Measurements from ENCODE around the gene LRRC8E. TPM values are rescaled to one million over a fixed set of nuclear protein-coding genes. Genes with fewer than 3 reads are reported as not detected.

The LRRC8E gene
- total and polyA plus RNA-seq, 4 donors, result 1.8 to 3.3 (median 2.4) TPM; not detected in 1

GRCh38 chr19:7907122-7907521 lies 18.8 kb downstream of the LRRC8E start:
- no peak overlapping the region for H3K4me3 ChIP-seq (ENCODE audit: low read depth in 1 of 3, low read length in 3 of 3)
- no peak for DNase-seq (ENCODE audit: low spot score)
- H3K4me1 ChIP-seq (ENCODE audit: control insufficient read depth in 4 of 4, insufficient read depth in 4 of 4, low read length in 3 of 4), result peaks cover 8 to 33% (median 17%) of the 10 kb centered on the region in 4 donors
- no peaks in the 10 kb centered on the region for H3K9me3 ChIP-seq (ENCODE audit: control insufficient read depth in 4 of 4, low read length in 3 of 4)
- TF ChIP-seq HNF4G (IDR thresholded peaks at IDR 0.05), result no peak
- no peak for TF ChIP-seq CTCF (IDR thresholded peaks at IDR 0.05; ENCODE audit: low read depth, low read length, missing input control)
- TF ChIP-seq HNF4A (conservative IDR thresholded peaks at IDR 0.05), result no peak
- no peak for TF ChIP-seq ZBTB33 (IDR thresholded peaks at IDR 0.05)
- TF ChIP-seq FOXA2 (IDR thresholded peaks at IDR 0.05), result no peak
- no peak for TF ChIP-seq MAX (IDR thresholded peaks at IDR 0.05)
- no peak for TF ChIP-seq SP1 (IDR thresholded peaks at IDR 0.05)
- H3K27me3 ChIP-seq (ENCODE audit: control insufficient read depth in 4 of 4, insufficient read depth in 4 of 4, low read length in 3 of 4), result no peaks in the 10 kb centered on the region
- no peak overlapping the region for H3K9ac ChIP-seq (ENCODE audit: low read depth in 1 of 2, low read length in 2 of 2)
- no peak overlapping the region for H3K27ac ChIP-seq (ENCODE audit: low read depth in 1 of 2, low read length in 2 of 2)
- 95% methylated on average over 19 of the region's 19 CpGs for WGBS
- H3K36me3 ChIP-seq (ENCODE audit: control insufficient read depth in 4 of 4, insufficient read depth in 3 of 4, low read depth in 1 of 4, low read length in 3 of 4), result peaks cover 0 to 22% (median 11%) of the 10 kb centered on the region in 4 donors

- Histone ChIP-seq H3K36me3 (ENCODE audit: control insufficient read depth in 4 of 4, insufficient read depth in 3 of 4, low read depth in 1 of 4, low read length in 3 of 4) (peaks cover 0 to 24% (median 12%) of the 10 kb centered on the region in 4 donors), H3K4me1 (ENCODE audit: control insufficient read depth in 4 of 4, insufficient read depth in 4 of 4, low read length in 3 of 4) (peaks cover 8 to 32% (median 16%) of the 10 kb centered on the region in 4 donors), H3K27ac (ENCODE audit: low read depth in 1 of 2, low read length in 2 of 2) (no peak overlapping the region), H3K4me3 (ENCODE audit: low read depth in 1 of 3, low read length in 3 of 3) (no peak overlapping the region), H3K27me3 (ENCODE audit: control insufficient read depth in 4 of 4, insufficient read depth in 4 of 4, low read length in 3 of 4) (no peaks in the 10 kb centered on the region), H3K9me3 (ENCODE audit: control insufficient read depth in 4 of 4, low read length in 3 of 4) (no peaks in the 10 kb centered on the region), H3K9ac (ENCODE audit: low read depth in 1 of 2, low read length in 2 of 2) (no peak overlapping the region)
- TF ChIP-seq JUND (IDR thresholded peaks at IDR 0.05), result no peak
- TF ChIP-seq CTCF (IDR thresholded peaks at IDR 0.05; ENCODE audit: low read depth, low read length, missing input control), result no peak
- no peak for TF ChIP-seq TAF1 (conservative IDR thresholded peaks at IDR 0.05)
- no peak for TF ChIP-seq FOXA1 (IDR thresholded peaks at IDR 0.05)
- DNase-seq (ENCODE audit: low spot score), result no peak
- 94% methylated on average over 11 of the region's 11 CpGs for WGBS
These were observed 19.2 kb downstream of the LRRC8E start for GRCh38 chr19:7907544-7907943.

- WGBS, result 85% methylated on average over 14 of the region's 14 CpGs
- Histone ChIP-seq H3K9ac (ENCODE audit: low read depth in 1 of 2, low read length in 2 of 2) (no peak overlapping the region), H3K27me3 (ENCODE audit: control insufficient read depth in 4 of 4, insufficient read depth in 4 of 4, low read length in 3 of 4) (no peaks in the 10 kb centered on the region), H3K4me1 (ENCODE audit: control insufficient read depth in 4 of 4, insufficient read depth in 4 of 4, low read length in 3 of 4) (peaks cover 7 to 29% (median 13%) of the 10 kb centered on the region in 4 donors), H3K36me3 (ENCODE audit: control insufficient read depth in 4 of 4, insufficient read depth in 3 of 4, low read depth in 1 of 4, low read length in 3 of 4) (peaks cover 0 to 27% (median 12%) of the 10 kb centered on the region in 4 donors), H3K9me3 (ENCODE audit: control insufficient read depth in 4 of 4, low read length in 3 of 4) (no peaks in the 10 kb centered on the region), H3K4me3 (ENCODE audit: low read depth in 1 of 3, low read length in 3 of 3) (no peak overlapping the region), H3K27ac (ENCODE audit: low read depth in 1 of 2, low read length in 2 of 2) (no peak overlapping the region)
- DNase-seq (ENCODE audit: low spot score), result no peak
- TF ChIP-seq ZBTB33 (IDR thresholded peaks at IDR 0.05) (no peak), TAF1 (conservative IDR thresholded peaks at IDR 0.05) (no peak), NR2F2 (IDR thresholded peaks at IDR 0.05) (no peak), HNF4G (IDR thresholded peaks at IDR 0.05) (no peak), GABPA (IDR thresholded peaks at IDR 0.05 in 1 of 2, conservative IDR thresholded peaks at IDR 0.05 in 1 of 2) (no peak), RAD21 (IDR thresholded peaks at IDR 0.05) (no peak), RXRA (IDR thresholded peaks at IDR 0.05) (no peak), REST (IDR thresholded peaks at IDR 0.05) (no peak)
These were observed 19.9 kb downstream of the LRRC8E start for GRCh38 chr19:7908078-7908699.
